ENCODE results near the gene PSMC3.

PSMC3 gene

GRCh38 chr11:47391711-47392432 lies 34.4 kb downstream of the PSMC3 start:
- Histone ChIP-seq H3K4me1 (ENCODE audit: control insufficient read depth, insufficient read depth, low read length) (peaks cover 13% of the 10 kb centered on the region; the same call in 1 of the 2 replicates), H3K9me3 (ENCODE audit: control insufficient read depth, insufficient read depth, low read depth, low read length) (no peaks in the 10 kb centered on the region), H3K36me3 (ENCODE audit: control insufficient read depth, insufficient read depth, low read length) (no peaks in the 10 kb centered on the region), H3K27me3 (ENCODE audit: control insufficient read depth, insufficient read depth, low read length) (no peaks in the 10 kb centered on the region), H3K9ac (ENCODE audit: low read length) (no peak overlapping the region), H3K4me3 (ENCODE audit: low read depth, low read length) (no peak overlapping the region), H3K27ac (ENCODE audit: low read depth, low read length) (no peak overlapping the region)

- Histone ChIP-seq H3K36me3 (ENCODE audit: control insufficient read depth, insufficient read depth, low read length) (no peaks in the 10 kb centered on the region), H3K4me3 (ENCODE audit: low read depth, low read length) (no peak overlapping the region), H3K4me1 (ENCODE audit: control insufficient read depth, insufficient read depth, low read length) (peaks cover 13% of the 10 kb centered on the region; the same call in 1 of the 2 replicates), H3K27me3 (ENCODE audit: control insufficient read depth, insufficient read depth, low read length) (no peaks in the 10 kb centered on the region), H3K27ac (ENCODE audit: low read depth, low read length) (no peak overlapping the region; the same call in 1 of the 2 replicates), H3K9ac (ENCODE audit: low read length) (no peak overlapping the region), H3K9me3 (ENCODE audit: control insufficient read depth, insufficient read depth, low read depth, low read length) (no peaks in the 10 kb centered on the region)
Measured at GRCh38 chr11:47391077-47391583, 35.1 kb downstream of the PSMC3 start.

GRCh38 chr11:47390422-47390760 lies 35.8 kb downstream of the PSMC3 start:
- Histone ChIP-seq H3K9me3 (ENCODE audit: control insufficient read depth, insufficient read depth, low read depth, low read length) (no peaks in the 10 kb centered on the region), H3K36me3 (ENCODE audit: control insufficient read depth, insufficient read depth, low read length) (no peaks in the 10 kb centered on the region), H3K27me3 (ENCODE audit: control insufficient read depth, insufficient read depth, low read length) (no peaks in the 10 kb centered on the region), H3K9ac (ENCODE audit: low read length) (no peak overlapping the region), H3K4me3 (ENCODE audit: low read depth, low read length) (no peak overlapping the region), H3K27ac (ENCODE audit: low read depth, low read length) (no peak overlapping the region), H3K4me1 (ENCODE audit: control insufficient read depth, insufficient read depth, low read length) (peaks cover 13% of the 10 kb centered on the region; the same call in 1 of the 2 replicates)

GRCh38 chr11:47389577-47390421 lies 36.4 kb downstream of the PSMC3 start:
- no peaks in the 10 kb centered on the region for H3K36me3 ChIP-seq (ENCODE audit: control insufficient read depth, insufficient read depth, low read length)
- H3K4me1 ChIP-seq (ENCODE audit: control insufficient read depth, insufficient read depth, low read length), result peaks cover 12% of the 10 kb centered on the region; the same call in 1 of the 2 replicates
- H3K27ac ChIP-seq (ENCODE audit: low read depth, low read length), result no peak overlapping the region
- H3K27me3 ChIP-seq (ENCODE audit: control insufficient read depth, insufficient read depth, low read length), result no peaks in the 10 kb centered on the region
- H3K9me3 ChIP-seq (ENCODE audit: control insufficient read depth, insufficient read depth, low read depth, low read length), result no peaks in the 10 kb centered on the region
- no peak overlapping the region for H3K9ac ChIP-seq (ENCODE audit: low read length)
- no peak overlapping the region for H3K4me3 ChIP-seq (ENCODE audit: low read depth, low read length)

GRCh38 chr11:47388697-47389576 lies 37.3 kb downstream of the PSMC3 start:
- Histone ChIP-seq H3K4me3 (ENCODE audit: low read depth, low read length) (no peak overlapping the region), H3K27me3 (ENCODE audit: control insufficient read depth, insufficient read depth, low read length) (no peaks in the 10 kb centered on the region), H3K36me3 (ENCODE audit: control insufficient read depth, insufficient read depth, low read length) (no peaks in the 10 kb centered on the region), H3K9ac (ENCODE audit: low read length) (no peak overlapping the region), H3K4me1 (ENCODE audit: control insufficient read depth, insufficient read depth, low read length) (peaks cover 4% of the 10 kb centered on the region; the same call in 1 of the 2 replicates), H3K27ac (ENCODE audit: low read depth, low read length) (no peak overlapping the region), H3K9me3 (ENCODE audit: control insufficient read depth, insufficient read depth, low read depth, low read length) (no peaks in the 10 kb centered on the region)

GRCh38 chr11:47387944-47388696 lies 38.1 kb downstream of the PSMC3 start:
- Histone ChIP-seq H3K4me1 (ENCODE audit: control insufficient read depth, insufficient read depth, low read length) (peaks cover 3% of the 10 kb centered on the region; the same call in 1 of the 2 replicates), H3K9ac (ENCODE audit: low read length) (no peak overlapping the region), H3K4me3 (ENCODE audit: low read depth, low read length) (no peak overlapping the region), H3K9me3 (ENCODE audit: control insufficient read depth, insufficient read depth, low read depth, low read length) (no peaks in the 10 kb centered on the region), H3K27me3 (ENCODE audit: control insufficient read depth, insufficient read depth, low read length) (no peaks in the 10 kb centered on the region), H3K27ac (ENCODE audit: low read depth, low read length) (no peak overlapping the region), H3K36me3 (ENCODE audit: control insufficient read depth, insufficient read depth, low read length) (no peaks in the 10 kb centered on the region)

- H3K36me3 ChIP-seq (ENCODE audit: control insufficient read depth, insufficient read depth, low read length), result no peaks in the 10 kb centered on the region
- no peaks in the 10 kb centered on the region for H3K9me3 ChIP-seq (ENCODE audit: control insufficient read depth, insufficient read depth, low read depth, low read length)
- H3K27me3 ChIP-seq (ENCODE audit: control insufficient read depth, insufficient read depth, low read length), result no peaks in the 10 kb centered on the region
- H3K27ac ChIP-seq (ENCODE audit: low read depth, low read length), result no peak overlapping the region
- no peaks in the 10 kb centered on the region for H3K4me1 ChIP-seq (ENCODE audit: control insufficient read depth, insufficient read depth, low read length)
- H3K9ac ChIP-seq (ENCODE audit: low read length), result no peak overlapping the region
- H3K4me3 ChIP-seq (ENCODE audit: low read depth, low read length), result no peak overlapping the region
Measured at GRCh38 chr11:47384498-47384897, 41.7 kb downstream of the PSMC3 start.

GRCh38 chr11:47383071-47383470 lies 43.2 kb downstream of the PSMC3 start:
- no peaks in the 10 kb centered on the region for H3K27me3 ChIP-seq (ENCODE audit: control insufficient read depth, insufficient read depth, low read length)
- H3K27ac ChIP-seq (ENCODE audit: low read depth, low read length), result no peak overlapping the region
- no peaks in the 10 kb centered on the region for H3K9me3 ChIP-seq (ENCODE audit: control insufficient read depth, insufficient read depth, low read depth, low read length)
- peaks cover 7% of the 10 kb centered on the region; the same call in 1 of the 2 replicates for H3K4me1 ChIP-seq (ENCODE audit: control insufficient read depth, insufficient read depth, low read length)
- H3K36me3 ChIP-seq (ENCODE audit: control insufficient read depth, insufficient read depth, low read length), result no peaks in the 10 kb centered on the region
- no peak overlapping the region for H3K9ac ChIP-seq (ENCODE audit: low read length)
- H3K4me3 ChIP-seq (ENCODE audit: low read depth, low read length), result no peak overlapping the region

GRCh38 chr11:47380078-47380477 lies 46.2 kb downstream of the PSMC3 start:
- H3K27ac ChIP-seq (ENCODE audit: low read depth, low read length), result no peak overlapping the region
- peaks cover 7% of the 10 kb centered on the region; the same call in 1 of the 2 replicates for H3K4me1 ChIP-seq (ENCODE audit: control insufficient read depth, insufficient read depth, low read length)
- H3K9me3 ChIP-seq (ENCODE audit: control insufficient read depth, insufficient read depth, low read depth, low read length), result no peaks in the 10 kb centered on the region
- H3K36me3 ChIP-seq (ENCODE audit: control insufficient read depth, insufficient read depth, low read length), result no peaks in the 10 kb centered on the region
- no peak overlapping the region for H3K4me3 ChIP-seq (ENCODE audit: low read depth, low read length)
- no peaks in the 10 kb centered on the region for H3K27me3 ChIP-seq (ENCODE audit: control insufficient read depth, insufficient read depth, low read length)
- no peak overlapping the region for H3K9ac ChIP-seq (ENCODE audit: low read length)

GRCh38 chr11:47379317-47379716 lies 46.9 kb downstream of the PSMC3 start:
- Histone ChIP-seq H3K9ac (ENCODE audit: low read length) (no peak overlapping the region), H3K4me3 (ENCODE audit: low read depth, low read length) (no peak overlapping the region), H3K36me3 (ENCODE audit: control insufficient read depth, insufficient read depth, low read length) (no peaks in the 10 kb centered on the region), H3K4me1 (ENCODE audit: control insufficient read depth, insufficient read depth, low read length) (peaks cover 11% of the 10 kb centered on the region; the same call in 1 of the 2 replicates), H3K9me3 (ENCODE audit: control insufficient read depth, insufficient read depth, low read depth, low read length) (no peaks in the 10 kb centered on the region), H3K27me3 (ENCODE audit: control insufficient read depth, insufficient read depth, low read length) (no peaks in the 10 kb centered on the region), H3K27ac (ENCODE audit: low read depth, low read length) (no peak overlapping the region)
